Measurements from ENCODE around the gene TSPAN3. TPM values are rescaled to one million over a fixed set of nuclear protein-coding genes. Genes with fewer than 3 reads are reported as not detected.

The TSPAN3 gene
- polyA plus RNA-seq, 1 donor (not counting 4 experiments of a cell fraction or from before 2014, with no cell fraction given): 181 TPM

DNA sequence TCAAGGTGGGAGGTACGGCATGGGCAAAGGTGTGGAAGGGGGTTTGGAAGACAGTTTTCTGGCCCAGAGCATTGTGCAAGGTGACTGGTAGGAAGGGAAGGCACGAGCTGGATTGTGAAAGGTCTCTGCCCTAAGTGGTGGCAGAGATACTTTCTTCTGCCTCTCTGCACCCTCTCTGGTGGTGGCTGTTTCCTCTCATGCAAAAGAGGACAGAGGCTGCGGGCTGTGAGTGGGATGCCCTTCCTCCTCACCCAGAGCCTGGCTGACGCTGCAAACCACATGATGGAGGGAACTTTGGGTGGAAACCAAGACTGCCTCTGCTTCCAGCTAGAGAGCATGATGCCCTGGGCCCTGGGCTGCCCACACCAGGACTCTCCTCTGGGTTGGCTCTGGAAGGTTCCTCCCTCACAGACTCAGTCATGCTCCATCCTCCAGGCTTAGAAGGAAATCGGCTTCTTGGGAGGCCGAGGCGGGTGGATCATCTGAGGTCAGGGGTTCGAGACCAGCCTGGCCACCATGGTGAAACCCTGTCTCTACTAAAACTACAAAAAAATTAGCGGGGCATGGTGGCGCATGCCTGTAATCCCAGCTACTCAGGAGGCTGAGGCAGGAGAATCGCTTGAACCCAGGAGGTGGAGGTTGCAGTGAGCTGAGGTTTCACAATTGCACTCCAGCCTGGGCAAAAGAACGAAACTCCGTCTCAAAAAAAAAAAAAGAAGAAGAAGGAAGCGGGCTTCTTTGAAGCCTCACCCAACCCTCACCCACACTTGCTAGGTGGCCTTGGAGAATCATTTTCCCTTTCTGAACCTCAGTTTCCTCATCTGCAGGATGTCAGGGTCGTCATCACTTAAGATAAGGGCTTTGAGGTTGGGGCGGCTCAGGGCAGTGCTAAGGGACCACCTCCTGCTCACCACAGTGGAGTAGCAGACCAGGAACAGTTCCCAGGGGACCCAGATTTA, 67.7 kb downstream of the TSPAN3 start:
- peaks cover 17% of the 10 kb centered on the region for H3K79me2 ChIP-seq (ENCODE audit: control insufficient read depth, insufficient read depth, low read length)
- H3K27ac ChIP-seq (ENCODE audit: control insufficient read depth, insufficient read depth, low read length): no peak overlapping the region
- no peaks in the 10 kb centered on the region for H3K4me1 ChIP-seq (ENCODE audit: control insufficient read depth, extremely low read depth, insufficient read depth, low read length)
- TF ChIP-seq EZH2 (IDR thresholded peaks at IDR 0.05; ENCODE audit: low read length): no peak
- TF ChIP-seq, protein P1, sequence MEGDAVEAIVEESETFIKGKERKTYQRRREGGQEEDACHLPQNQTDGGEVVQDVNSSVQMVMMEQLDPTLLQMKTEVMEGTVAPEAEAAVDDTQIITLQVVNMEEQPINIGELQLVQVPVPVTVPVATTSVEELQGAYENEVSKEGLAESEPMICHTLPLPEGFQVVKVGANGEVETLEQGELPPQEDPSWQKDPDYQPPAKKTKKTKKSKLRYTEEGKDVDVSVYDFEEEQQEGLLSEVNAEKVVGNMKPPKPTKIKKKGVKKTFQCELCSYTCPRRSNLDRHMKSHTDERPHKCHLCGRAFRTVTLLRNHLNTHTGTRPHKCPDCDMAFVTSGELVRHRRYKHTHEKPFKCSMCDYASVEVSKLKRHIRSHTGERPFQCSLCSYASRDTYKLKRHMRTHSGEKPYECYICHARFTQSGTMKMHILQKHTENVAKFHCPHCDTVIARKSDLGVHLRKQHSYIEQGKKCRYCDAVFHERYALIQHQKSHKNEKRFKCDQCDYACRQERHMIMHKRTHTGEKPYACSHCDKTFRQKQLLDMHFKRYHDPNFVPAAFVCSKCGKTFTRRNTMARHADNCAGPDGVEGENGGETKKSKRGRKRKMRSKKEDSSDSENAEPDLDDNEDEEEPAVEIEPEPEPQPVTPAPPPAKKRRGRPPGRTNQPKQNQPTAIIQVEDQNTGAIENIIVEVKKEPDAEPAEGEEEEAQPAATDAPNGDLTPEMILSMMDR (optimal IDR thresholded peaks at IDR 0.05 in 1 of 3, IDR thresholded peaks at IDR 0.05 in 1 of 3, conservative IDR thresholded peaks at IDR 0.05 in 1 of 3; ENCODE audit: extremely low read depth in 1 of 3, insufficient read depth in 2 of 3, low read length in 3 of 3): no peak
- H3K27me3 ChIP-seq (ENCODE audit: control insufficient read depth, extremely low read depth, insufficient read depth, low read length): no peaks in the 10 kb centered on the region
- H3K9ac ChIP-seq (ENCODE audit: control insufficient read depth, extremely low read depth, insufficient read depth, low read length): no peak overlapping the region
- FAIRE-seq: no peak
- H4K20me1 ChIP-seq (ENCODE audit: control insufficient read depth, extremely low read depth, insufficient read depth, low read length): no peaks in the 10 kb centered on the region
- H3K9me1 ChIP-seq (ENCODE audit: control insufficient read depth, extremely low read depth, insufficient read depth, low read length): no peaks in the 10 kb centered on the region
- H3K4me2 ChIP-seq (ENCODE audit: control insufficient read depth, extremely low read depth, insufficient read depth, low read depth, low read length): no peak overlapping the region
- no peak for DNase-seq (ENCODE audit: low read depth, low spot score)
- H3K4me3 ChIP-seq (ENCODE audit: control insufficient read depth in 2 of 3, extremely low read depth in 1 of 3, insufficient read depth in 2 of 3, low read depth in 1 of 3, low read length in 3 of 3): no peak overlapping the region
- H2AFZ ChIP-seq (ENCODE audit: control insufficient read depth, low read length): no peak overlapping the region
- dilution Hi-C loops (cut with MboI; ENCODE audit: extremely low pct_ligation_motif_present, low sequenced_read_pairs): no loop called here
- no peaks in the 10 kb centered on the region for H3K9me3 ChIP-seq (ENCODE audit: control insufficient read depth, low read depth, low read length)
- peaks cover 0 to 6% of the 10 kb centered on the region in 2 experiments for H3K36me3 ChIP-seq (ENCODE audit: control insufficient read depth in 2 of 2, extremely low read depth in 1 of 2, insufficient read depth in 2 of 2, low read length in 2 of 2)

DNA sequence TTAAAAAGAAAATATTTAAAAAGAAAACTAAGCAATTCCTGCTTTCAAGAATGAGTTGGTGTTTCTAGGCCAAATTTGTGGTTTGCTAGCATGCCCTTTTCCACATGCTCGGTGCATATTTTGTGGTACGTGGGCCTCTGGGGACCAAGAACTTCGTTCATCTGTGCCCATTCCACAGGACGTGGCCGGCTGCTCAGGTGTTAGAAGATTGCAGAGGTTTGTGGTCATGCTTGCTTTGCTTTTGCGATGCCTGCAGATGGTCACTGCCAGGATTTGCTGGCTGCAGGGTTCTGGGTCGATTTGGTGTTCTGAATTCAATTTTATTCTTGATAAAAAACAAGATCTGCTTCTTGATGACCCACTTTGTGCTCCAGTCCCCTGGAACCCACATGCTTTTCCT, 68.5 kb downstream of the TSPAN3 start:
- Histone ChIP-seq H3K36me3 (ENCODE audit: control insufficient read depth in 2 of 2, extremely low read depth in 1 of 2, insufficient read depth in 2 of 2, low read length in 2 of 2) (peaks cover 0 to 6% of the 10 kb centered on the region in 2 experiments), H3K79me2 (ENCODE audit: control insufficient read depth, insufficient read depth, low read length) (peaks cover 17% of the 10 kb centered on the region), H3K9ac (ENCODE audit: control insufficient read depth, extremely low read depth, insufficient read depth, low read length) (no peak overlapping the region), H3K9me3 (ENCODE audit: control insufficient read depth, low read depth, low read length) (no peaks in the 10 kb centered on the region), H3K9me1 (ENCODE audit: control insufficient read depth, extremely low read depth, insufficient read depth, low read length) (no peaks in the 10 kb centered on the region), H3K4me1 (ENCODE audit: control insufficient read depth, extremely low read depth, insufficient read depth, low read length) (peaks cover 3% of the 10 kb centered on the region), H3K27ac (ENCODE audit: control insufficient read depth, insufficient read depth, low read length) (no peak overlapping the region), H2AFZ (ENCODE audit: control insufficient read depth, low read length) (no peak overlapping the region), H3K27me3 (ENCODE audit: control insufficient read depth, extremely low read depth, insufficient read depth, low read length) (no peaks in the 10 kb centered on the region), H3K4me2 (ENCODE audit: control insufficient read depth, extremely low read depth, insufficient read depth, low read depth, low read length) (no peak overlapping the region), H4K20me1 (ENCODE audit: control insufficient read depth, extremely low read depth, insufficient read depth, low read length) (no peaks in the 10 kb centered on the region), H3K4me3 (ENCODE audit: control insufficient read depth in 2 of 3, extremely low read depth in 1 of 3, insufficient read depth in 2 of 3, low read depth in 1 of 3, low read length in 3 of 3) (no peak overlapping the region)
- dilution Hi-C loops (cut with MboI; ENCODE audit: extremely low pct_ligation_motif_present, low sequenced_read_pairs): no loop called here
- DNase-seq (ENCODE audit: low read depth, low spot score): no peak
- FAIRE-seq: no peak
- no peak for TF ChIP-seq EZH2 (IDR thresholded peaks at IDR 0.05; ENCODE audit: low read length)
- TF ChIP-seq, protein P1 (optimal IDR thresholded peaks at IDR 0.05 in 1 of 3, IDR thresholded peaks at IDR 0.05 in 1 of 3, conservative IDR thresholded peaks at IDR 0.05 in 1 of 3; ENCODE audit: extremely low read depth in 1 of 3, insufficient read depth in 2 of 3, low read length in 3 of 3): no peak

Measured in keratinocyte (primary cell).